GM12864 (cell line): ENCODE measurements around the gene GALNT7.
A peak's percentile ranks its signal among the peaks of the same experiment; 100 is the strongest.

Source experiments
- DNase-seq: peaks from one replicate; pipeline ENCODE4 v3.0.0-alpha.2; 2011; ENCODE audit warnings: low read depth
- H3K4me3 ChIP-seq: 2 replicates; pipeline ENCODE4 v1.5.1; 2011; ENCODE audit warnings: mild to moderate bottlenecking, low read depth, low read length, control low read depth
- TF ChIP-seq, protein P1 (sequence below): IDR thresholded peaks from 2 replicates; pipeline ENCODE4 v1.5.1; 2011; ENCODE audit warnings: low read depth, mild to moderate bottlenecking, moderate library complexity, low read length, control low read depth, inconsistent platforms; ENCODE audit errors: missing control alignments

The GALNT7 gene

DNA sequence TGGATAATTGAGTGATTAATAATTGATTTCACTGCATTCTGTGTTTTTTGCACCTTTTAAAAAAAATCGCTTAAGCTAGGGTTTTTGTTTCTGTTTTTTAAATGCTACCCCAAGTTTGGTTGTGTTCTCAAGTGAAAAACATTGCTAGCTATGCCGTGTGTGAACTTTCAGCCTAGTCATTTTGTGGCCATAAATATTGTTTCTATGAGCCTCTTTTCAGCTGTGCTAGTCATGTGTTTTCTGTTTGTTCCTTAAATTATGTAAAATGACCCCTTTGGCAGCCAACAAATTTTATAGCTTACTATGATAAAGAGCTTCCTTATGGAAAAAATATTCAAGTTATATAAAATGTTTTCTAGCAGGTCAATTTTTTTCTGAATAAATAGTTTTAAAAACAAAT, 59.1 kb downstream of the GALNT7 start:
- TF ChIP-seq, protein P1, sequence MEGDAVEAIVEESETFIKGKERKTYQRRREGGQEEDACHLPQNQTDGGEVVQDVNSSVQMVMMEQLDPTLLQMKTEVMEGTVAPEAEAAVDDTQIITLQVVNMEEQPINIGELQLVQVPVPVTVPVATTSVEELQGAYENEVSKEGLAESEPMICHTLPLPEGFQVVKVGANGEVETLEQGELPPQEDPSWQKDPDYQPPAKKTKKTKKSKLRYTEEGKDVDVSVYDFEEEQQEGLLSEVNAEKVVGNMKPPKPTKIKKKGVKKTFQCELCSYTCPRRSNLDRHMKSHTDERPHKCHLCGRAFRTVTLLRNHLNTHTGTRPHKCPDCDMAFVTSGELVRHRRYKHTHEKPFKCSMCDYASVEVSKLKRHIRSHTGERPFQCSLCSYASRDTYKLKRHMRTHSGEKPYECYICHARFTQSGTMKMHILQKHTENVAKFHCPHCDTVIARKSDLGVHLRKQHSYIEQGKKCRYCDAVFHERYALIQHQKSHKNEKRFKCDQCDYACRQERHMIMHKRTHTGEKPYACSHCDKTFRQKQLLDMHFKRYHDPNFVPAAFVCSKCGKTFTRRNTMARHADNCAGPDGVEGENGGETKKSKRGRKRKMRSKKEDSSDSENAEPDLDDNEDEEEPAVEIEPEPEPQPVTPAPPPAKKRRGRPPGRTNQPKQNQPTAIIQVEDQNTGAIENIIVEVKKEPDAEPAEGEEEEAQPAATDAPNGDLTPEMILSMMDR, result no peak
- DNase-seq, result no peak
- no peak overlapping the region for H3K4me3 ChIP-seq

- no peak overlapping the region for H3K4me3 ChIP-seq
- TF ChIP-seq, protein P1, result no peak
- no peak for DNase-seq
Observed at GRCh38 chr4:173230062-173230461, 61.5 kb downstream of the GALNT7 start.

DNA sequence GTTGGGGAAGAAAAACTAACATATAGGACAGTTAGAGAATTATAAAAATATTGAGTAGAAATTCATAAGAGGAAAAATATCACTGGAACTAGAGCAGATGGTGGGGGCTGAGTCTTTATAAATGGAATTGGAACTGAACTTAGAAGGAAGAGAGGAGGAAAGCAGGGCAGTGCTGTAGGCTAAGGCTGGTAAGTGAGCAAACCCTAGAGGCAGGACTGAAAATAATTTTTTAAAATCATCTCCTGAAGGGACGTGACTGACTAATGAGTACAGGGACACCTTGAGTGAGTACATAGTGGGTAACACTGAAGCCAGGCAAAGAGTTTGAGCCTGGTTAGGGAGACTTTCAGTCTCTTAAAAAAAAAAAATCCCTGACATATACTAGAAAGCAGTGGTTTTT, 63.3 kb downstream of the GALNT7 start:
- no peak overlapping the region for H3K4me3 ChIP-seq
- no peak for DNase-seq
- TF ChIP-seq, protein P1, result no peak

GRCh38 chr4:173233857-173234256, 65.2 kb downstream of the GALNT7 start:
- TF ChIP-seq, protein P1, result no peak
- H3K4me3 ChIP-seq, result no peak overlapping the region
- no peak for DNase-seq

DNA sequence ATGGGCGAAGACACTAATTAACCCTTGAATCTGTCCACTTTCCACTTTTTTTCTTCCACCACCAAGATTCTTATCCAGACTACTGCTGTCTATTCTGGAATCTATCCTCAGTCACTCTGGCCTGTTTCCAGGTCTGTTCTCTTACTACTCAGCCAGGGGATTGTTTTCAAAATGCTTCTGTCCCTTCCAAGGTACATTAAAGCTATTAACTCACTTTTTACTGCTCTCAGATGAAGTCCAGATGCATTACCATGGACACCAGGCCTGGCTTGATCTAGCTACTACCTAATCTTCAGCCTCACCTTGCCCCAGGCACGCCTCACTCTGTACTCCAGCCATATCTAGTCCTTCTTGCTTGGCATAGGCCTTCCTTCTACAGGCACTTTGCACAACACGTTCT, 66.4 kb downstream of the GALNT7 start:
- DNase-seq, result no peak
- TF ChIP-seq, protein P1, result no peak
- no peak overlapping the region for H3K4me3 ChIP-seq

DNA sequence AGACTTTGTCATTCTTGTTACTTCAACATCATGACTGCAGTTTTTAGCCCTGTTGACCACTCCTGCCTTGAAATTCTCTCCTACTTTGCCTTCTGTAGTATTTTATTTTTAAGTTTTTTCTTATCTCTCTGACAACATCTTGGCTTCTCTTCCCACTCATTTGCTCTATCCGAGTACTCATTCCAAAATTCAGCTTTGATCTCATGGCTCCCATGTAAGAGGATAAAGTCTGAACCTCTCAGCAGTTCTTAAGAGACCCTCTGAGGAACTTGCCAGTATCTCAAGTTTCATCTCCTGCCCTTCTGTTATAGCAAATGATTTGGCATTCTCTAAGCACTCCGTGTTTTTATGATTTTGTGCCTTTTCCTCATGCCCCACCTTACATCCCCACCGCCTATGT, 67.7 kb downstream of the GALNT7 start:
- TF ChIP-seq, protein P1, result no peak
- H3K4me3 ChIP-seq, result no peak overlapping the region
- no peak for DNase-seq

- no peak overlapping the region for H3K4me3 ChIP-seq
- TF ChIP-seq, protein P1, result peak; percentile 13
- no peak for DNase-seq
Observed at GRCh38 chr4:173237152-173237551, 68.5 kb downstream of the GALNT7 start.
